GM12874 (cell line): ENCODE measurements around the gene AFMID.

Source experiments
- TF ChIP-seq, protein P1 (sequence below): IDR thresholded peaks from 2 replicates; pipeline ENCODE4 v1.5.1; 2011; ENCODE audit warnings: low read depth, mild to moderate bottlenecking, control low read depth, low read length, moderate library complexity; ENCODE audit not compliant: insufficient read depth

The AFMID gene

DNA sequence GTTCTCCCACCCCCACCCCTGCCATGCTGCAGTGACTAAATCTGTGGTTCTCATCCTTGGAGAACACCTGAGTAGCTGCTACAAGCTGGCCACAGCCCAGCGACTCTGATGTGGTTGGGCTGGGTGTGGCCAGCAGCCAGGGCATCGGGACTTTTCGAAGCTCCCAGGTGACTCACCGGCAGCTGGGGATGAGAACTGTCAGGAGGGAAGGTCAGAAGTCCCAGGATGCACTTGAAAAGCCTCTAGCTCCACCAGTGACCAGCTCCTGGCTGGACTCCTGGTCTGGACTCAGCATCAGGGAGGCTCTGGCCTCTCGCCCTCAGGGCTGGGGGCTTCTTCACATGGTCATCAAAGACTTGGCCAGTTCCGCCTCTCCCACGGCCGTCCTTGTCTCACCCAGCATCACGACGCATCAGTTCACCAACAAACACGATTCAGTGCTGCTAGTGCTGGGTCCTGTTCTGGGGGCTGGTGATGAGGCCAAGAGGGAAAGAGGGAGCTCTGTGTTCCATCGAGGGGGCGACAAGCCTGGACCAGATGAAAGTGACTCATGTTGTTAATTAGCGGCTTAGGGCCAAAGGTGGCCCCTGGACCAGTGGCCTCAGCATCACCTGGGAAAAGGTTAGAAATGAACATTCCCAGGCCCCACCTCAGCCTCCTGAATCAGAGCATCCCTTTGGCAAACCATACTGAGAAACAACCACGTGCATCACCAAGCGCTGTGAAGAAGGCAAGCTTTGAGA, 44.9 kb upstream of the AFMID start:
- TF ChIP-seq, protein P1, sequence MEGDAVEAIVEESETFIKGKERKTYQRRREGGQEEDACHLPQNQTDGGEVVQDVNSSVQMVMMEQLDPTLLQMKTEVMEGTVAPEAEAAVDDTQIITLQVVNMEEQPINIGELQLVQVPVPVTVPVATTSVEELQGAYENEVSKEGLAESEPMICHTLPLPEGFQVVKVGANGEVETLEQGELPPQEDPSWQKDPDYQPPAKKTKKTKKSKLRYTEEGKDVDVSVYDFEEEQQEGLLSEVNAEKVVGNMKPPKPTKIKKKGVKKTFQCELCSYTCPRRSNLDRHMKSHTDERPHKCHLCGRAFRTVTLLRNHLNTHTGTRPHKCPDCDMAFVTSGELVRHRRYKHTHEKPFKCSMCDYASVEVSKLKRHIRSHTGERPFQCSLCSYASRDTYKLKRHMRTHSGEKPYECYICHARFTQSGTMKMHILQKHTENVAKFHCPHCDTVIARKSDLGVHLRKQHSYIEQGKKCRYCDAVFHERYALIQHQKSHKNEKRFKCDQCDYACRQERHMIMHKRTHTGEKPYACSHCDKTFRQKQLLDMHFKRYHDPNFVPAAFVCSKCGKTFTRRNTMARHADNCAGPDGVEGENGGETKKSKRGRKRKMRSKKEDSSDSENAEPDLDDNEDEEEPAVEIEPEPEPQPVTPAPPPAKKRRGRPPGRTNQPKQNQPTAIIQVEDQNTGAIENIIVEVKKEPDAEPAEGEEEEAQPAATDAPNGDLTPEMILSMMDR = no peak

DNA sequence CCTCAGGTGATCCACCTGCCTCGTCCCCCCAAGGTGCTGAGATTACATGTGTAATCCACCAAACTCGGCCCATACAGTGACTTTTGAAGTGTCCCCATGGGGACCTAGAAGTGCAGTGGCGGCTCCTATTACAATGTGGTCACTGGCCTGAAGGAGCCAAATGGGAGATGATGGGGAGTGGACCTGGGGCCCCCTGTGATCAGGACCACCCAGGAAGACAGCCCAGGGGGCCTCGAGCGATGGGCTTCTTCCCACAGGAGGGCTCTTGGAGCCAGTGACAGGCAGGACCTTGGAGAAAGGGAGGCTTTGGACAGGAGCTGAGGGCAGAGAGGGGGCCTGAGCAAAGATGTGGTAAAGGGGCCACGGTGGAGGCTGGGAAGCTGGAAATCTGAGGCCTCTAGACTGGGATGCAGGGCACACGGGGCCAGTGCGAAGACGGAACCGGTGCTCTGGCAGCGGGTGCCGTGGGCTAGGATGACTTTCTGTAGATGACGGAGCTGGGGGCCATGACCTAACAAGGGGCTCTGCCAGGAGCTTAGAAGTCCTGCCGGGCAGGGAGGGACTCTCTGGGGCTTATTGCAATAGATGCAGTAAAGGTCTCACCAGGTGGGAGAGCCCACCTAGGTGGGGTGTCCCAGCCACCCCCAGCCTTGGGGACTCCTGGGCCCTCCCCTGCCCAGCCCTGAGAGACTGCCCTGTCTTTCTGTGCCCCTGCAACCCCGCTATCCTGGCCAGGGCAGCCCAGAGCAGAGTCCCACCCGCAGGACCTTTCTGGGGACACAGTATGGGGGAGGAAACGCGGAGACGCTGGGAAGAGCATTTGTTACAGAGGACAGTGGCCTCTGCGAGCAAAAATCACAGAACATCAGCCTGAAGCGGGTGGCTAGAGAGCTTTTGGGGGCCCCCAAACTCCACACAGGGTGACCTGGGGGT, 43.7 kb upstream of the AFMID start:
- TF ChIP-seq, protein P1 = no peak

DNA sequence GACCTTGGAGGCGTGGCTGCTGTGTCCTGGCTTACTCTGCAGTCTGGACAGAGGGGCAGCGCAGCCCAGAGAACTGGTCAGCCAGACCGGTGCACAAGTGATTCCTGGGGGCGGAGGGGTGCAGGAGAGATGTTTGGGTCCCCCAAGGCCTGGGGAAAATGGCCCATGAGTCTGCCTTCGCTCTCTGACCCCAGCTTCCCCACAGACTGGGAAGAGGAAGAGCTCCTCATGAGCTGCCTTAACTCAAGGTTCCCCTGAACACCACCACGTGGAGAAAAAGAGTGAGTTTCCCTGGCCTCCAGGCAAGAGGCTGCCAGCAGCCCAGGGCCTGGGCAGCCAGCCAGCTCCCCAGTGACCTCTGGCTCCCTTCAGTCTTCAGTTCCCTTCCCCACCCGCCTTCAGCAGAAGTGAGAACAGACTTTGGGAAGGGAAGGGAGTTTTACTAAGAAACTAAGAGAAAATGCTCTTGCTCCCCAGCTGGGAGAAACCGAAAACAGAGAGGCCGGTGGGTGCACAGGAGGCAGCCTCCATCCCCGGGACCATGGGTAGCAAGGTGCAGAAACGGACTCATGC, 42.9 kb upstream of the AFMID start:
- TF ChIP-seq, protein P1 = no peak

DNA sequence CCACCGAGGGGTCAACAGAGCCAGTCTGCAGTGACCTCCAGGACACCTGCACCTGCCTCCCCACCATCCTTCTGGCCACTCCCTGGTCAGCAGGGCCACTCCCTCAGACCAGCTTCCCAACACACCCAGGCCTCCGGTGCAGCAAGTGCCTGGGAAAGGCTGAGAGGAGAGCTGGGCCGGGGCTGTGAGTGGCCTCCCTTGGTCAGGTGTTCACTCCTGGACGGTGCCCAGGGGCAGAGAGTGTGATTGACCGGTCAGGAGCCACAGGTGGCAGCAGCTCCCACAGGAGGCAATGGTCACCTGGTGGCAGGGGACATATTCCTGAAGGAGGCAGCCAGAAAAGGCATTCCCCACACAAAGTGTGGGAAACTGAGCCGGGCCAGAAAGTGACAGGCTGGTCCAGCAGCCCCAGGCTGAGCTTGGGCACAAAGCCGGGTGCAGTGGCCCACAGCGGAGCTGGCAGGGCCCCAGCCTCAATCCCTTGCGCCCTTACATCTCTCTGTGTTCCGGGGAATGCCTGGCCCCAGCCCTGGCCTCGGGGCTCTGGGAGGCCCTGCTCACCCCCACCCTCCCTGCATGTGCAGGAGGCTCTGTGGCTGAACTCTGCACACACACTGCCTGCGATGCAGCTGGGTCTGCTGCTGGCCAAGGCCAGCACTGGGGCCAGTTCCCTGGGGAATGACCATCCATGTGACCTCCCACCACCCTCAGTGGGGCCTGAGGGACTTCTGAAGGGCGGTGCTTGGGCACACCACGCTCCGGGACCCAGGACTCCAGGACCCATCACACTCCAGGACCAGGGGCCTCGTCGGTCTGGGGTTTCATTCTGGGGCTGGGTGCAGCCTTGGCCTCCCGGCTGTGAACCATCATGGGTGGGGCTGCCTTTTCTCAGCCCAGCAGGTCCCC, 42.2 kb upstream of the AFMID start:
- TF ChIP-seq, protein P1 = no peak

DNA sequence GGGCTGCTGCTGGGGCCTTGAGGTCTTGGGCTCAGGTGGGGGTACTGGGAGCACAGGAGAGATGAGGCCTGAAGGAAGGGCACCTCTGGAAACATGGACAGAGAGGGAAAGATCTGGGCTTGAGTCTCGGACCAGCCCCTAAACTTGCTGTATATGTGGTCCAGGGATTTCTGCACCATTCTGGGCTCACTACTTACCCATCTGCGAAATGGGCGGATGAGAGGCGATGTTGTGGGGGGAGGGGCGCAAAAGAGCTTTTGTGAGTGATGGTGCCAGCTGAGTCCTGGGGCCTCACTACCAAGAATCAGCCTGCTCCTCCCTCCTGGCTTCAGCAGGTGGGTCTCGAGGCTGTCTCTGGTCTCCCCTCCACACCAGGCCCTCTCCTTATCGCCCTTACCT, 40.7 kb upstream of the AFMID start:
- TF ChIP-seq, protein P1 = no peak

DNA sequence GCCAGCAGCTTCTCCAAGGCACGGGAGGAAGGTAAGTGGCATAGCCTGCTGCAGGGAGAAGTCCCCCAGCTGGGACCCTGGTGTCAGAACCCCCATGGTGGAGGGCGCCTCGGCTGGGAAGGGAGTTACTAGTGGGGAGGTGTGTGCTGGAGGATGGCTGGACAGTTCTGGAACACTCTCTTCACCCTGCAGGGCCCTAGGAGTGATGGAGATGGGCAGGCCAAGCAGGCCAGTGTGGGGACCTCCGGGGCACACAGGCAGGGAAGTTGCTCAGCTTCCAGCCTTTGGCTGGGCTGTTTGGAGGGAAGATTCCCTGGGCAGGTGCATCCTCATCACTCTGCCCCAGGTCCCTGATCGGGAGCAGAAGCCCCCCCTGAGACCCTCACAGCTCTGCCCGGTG, 40.3 kb upstream of the AFMID start:
- TF ChIP-seq, protein P1 = no peak
